Peyer's patch (tissue), 4 donors: ENCODE measurements around the gene MSN. TPM values are rescaled to one million over a fixed set of nuclear protein-coding genes. Genes with fewer than 3 reads are reported as not detected.

Source experiments
- DNase-seq, 3 donors: peaks; one replicate each; pipeline ENCODE4 v3.0.0-alpha.2; 2017 to 2019
- H3K27ac ChIP-seq, 4 donors: fragments of 200-600 bp; sonication (generic); one replicate each; pipeline ENCODE4 v1.5.1; 2016 to 2019
- H3K27me3 ChIP-seq, 2 donors: fragments of 200-600 bp; sonication (generic); one replicate each; pipeline ENCODE4 v1.5.1; 2019
- H3K36me3 ChIP-seq, 3 donors: fragments of 200-600 bp; sonication (generic); one replicate each; pipeline ENCODE4 v1.5.1; 2016 to 2019
- H3K4me1 ChIP-seq, 4 donors: fragments of 200-600 bp; sonication (generic); one replicate each; pipeline ENCODE4 v1.5.1; 2016 to 2019
- H3K4me3 ChIP-seq, 4 donors: fragments of 200-600 bp; sonication (generic); 1 replicate in 3 of 4; 2 replicates in 1 of 4; pipeline ENCODE4 v1.5.1; 2016 to 2019; ENCODE audit warnings: mild to moderate bottlenecking in 1 of 4
- H3K9me3 ChIP-seq, 4 donors: fragments of 200-600 bp; sonication (generic); one replicate each; pipeline ENCODE4 v1.5.1; 2016 to 2019; ENCODE audit warnings: mild to moderate bottlenecking in 1 of 4
- CTCF ChIP-seq, 6 experiments: fragments of 450-650 bp in 4 of 6; fragments of 200-600 bp in 2 of 6; sonication (generic) in 1 of 6; IDR thresholded peaks; one replicate each; pipeline ENCODE4 v1.5.1; 2017 to 2019; ENCODE audit warnings: antibody characterized with exemption in 6 of 6, mild to moderate bottlenecking in 3 of 6, moderate library complexity in 1 of 6
- POLR2A ChIP-seq, 2 donors: fragments of 450-650 bp; IDR thresholded peaks; one replicate each; pipeline ENCODE4 v1.5.1; 2017; ENCODE audit warnings: antibody characterized with exemption in 2 of 2, mild to moderate bottlenecking in 2 of 2, moderate library complexity in 2 of 2
- total RNA-seq, 4 donors: library from RNA; depleted of rRNA; stranded (reverse); fragments of >200 nt; gene quantifications; one replicate each; pipeline ENCODE4 v1.1.0, GENCODE V29; 2016

The MSN gene
- total RNA-seq, 4 donors from 2014 or later, result 22.4 to 126 (median 33.4) TPM

DNA sequence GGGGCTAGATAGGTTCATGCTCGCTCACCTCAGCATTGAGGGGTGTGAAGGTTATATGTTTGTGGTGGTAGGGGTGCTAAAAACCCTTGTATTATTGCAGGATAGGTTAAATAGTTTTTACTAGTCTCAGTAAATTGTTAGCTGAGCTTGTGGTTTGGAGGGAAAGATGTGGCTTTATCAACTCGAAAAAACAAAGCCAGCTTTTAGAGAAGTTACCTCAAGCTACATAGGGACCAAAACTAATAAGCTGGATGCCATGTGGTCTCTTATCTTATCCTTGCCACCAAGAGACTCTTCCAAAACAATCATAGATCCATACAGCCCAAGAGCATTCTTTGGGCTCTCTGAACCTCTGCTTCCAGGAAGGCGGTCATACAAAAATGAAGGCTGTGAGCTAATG is 29.2 kb downstream of the MSN start:
- H3K36me3 ChIP-seq, result no peaks in the 10 kb centered on the region
- no peak for DNase-seq
- H3K27me3 ChIP-seq, result no peaks in the 10 kb centered on the region
- H3K9me3 ChIP-seq, result no peaks in the 10 kb centered on the region
- H3K4me3 ChIP-seq, result peak overlapping the region in 1 of 4 donors; percentile 15
- H3K27ac ChIP-seq, result peak overlapping the region; percentile 50 to 77 (median 74)
- peaks cover 0 to 23% (median 1%) of the 10 kb centered on the region in 4 donors for H3K4me1 ChIP-seq
- TF ChIP-seq POLR2A (IDR thresholded peaks at IDR 0.05) (no peak), CTCF (IDR thresholded peaks at IDR 0.05) (no peak)

- H3K9me3 ChIP-seq, result no peaks in the 10 kb centered on the region
- no peaks in the 10 kb centered on the region for H3K27me3 ChIP-seq
- peak overlapping the region in 1 of 4 donors; percentile 15 for H3K4me3 ChIP-seq
- H3K36me3 ChIP-seq, result no peaks in the 10 kb centered on the region
- peaks cover 0 to 23% (median 1%) of the 10 kb centered on the region in 4 donors for H3K4me1 ChIP-seq
- TF ChIP-seq POLR2A (IDR thresholded peaks at IDR 0.05), result no peak
- DNase-seq, result peak in 1 of 3 donors; percentile 47
- peak overlapping the region; percentile 50 to 77 (median 74) for H3K27ac ChIP-seq
Observed at GRCh38 chrX:65697211-65697641, 29.8 kb downstream of the MSN start.

GRCh38 chrX:65697915-65698796 is 30.7 kb downstream of the MSN start:
- H3K36me3 ChIP-seq, result no peaks in the 10 kb centered on the region
- H3K27me3 ChIP-seq, result no peaks in the 10 kb centered on the region
- peaks cover 0 to 23% (median 4%) of the 10 kb centered on the region in 4 donors for H3K4me1 ChIP-seq
- H3K4me3 ChIP-seq, result peak overlapping the region in 1 of 4 donors; percentile 4
- H3K9me3 ChIP-seq, result no peaks in the 10 kb centered on the region
- TF ChIP-seq POLR2A (IDR thresholded peaks at IDR 0.05), result no peak
- no peak for TF ChIP-seq CTCF (IDR thresholded peaks at IDR 0.05)
- H3K27ac ChIP-seq, result peak overlapping the region; percentile 50 to 77 (median 74)
- peak in 2 of 3 donors; percentile 90 to 92 for DNase-seq

DNA sequence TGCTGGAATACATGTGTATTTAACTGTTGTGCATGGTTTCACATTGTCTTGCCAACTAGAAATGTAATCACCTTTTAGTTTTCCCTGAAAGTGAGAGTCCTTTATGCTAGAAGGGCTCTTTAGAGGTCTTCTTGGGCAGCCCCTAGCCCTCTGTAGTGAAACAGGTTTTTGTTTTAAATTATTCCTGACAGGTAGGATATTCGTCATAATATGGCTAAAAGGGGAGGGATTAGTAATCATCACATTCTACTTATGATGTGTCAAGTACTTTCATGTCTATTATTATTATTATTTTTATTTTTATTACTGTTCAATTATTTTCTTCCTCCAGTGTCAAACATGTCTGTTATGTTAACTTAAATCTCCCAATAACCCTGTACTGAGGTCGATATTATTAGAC is 35.5 kb downstream of the MSN start:
- no peak for DNase-seq
- Histone ChIP-seq H3K9me3 (no peaks in the 10 kb centered on the region), H3K36me3 (no peaks in the 10 kb centered on the region), H3K27ac (peak overlapping the region in 3 of 4 donors; percentile 25 to 65 (median 63)), H3K27me3 (no peaks in the 10 kb centered on the region), H3K4me1 (peaks cover 0 to 24% (median 4%) of the 10 kb centered on the region in 4 donors), H3K4me3 (no peak overlapping the region)
- TF ChIP-seq POLR2A (IDR thresholded peaks at IDR 0.05), result no peak
- TF ChIP-seq CTCF (IDR thresholded peaks at IDR 0.05), result no peak

DNA sequence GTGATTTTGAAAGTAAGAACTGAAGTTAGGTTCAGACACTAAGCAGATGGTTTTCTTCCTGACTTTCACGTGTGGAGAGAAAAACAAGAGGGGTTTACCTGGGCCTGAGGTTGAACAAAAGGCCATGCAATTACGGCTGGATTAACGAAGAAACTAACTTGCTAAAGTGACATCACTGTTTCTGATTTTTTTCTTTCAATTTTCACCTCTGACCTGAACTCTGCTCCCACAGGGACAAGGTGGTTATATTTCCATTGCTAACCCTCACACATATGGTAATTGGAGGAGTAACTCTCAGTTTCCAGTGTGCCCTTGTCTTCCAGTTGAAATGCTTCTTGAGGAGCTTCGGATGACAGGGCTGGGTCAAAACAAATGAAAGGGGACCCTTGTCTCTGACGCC is 38.0 kb downstream of the MSN start:
- no peak for DNase-seq
- TF ChIP-seq POLR2A (IDR thresholded peaks at IDR 0.05), result no peak
- no peak for TF ChIP-seq CTCF (IDR thresholded peaks at IDR 0.05)
- H3K4me3 ChIP-seq, result no peak overlapping the region
- no peaks in the 10 kb centered on the region for H3K36me3 ChIP-seq
- no peaks in the 10 kb centered on the region for H3K9me3 ChIP-seq
- no peaks in the 10 kb centered on the region for H3K27me3 ChIP-seq
- peaks cover 0 to 9% (median 2%) of the 10 kb centered on the region in 4 donors for H3K4me1 ChIP-seq
- H3K27ac ChIP-seq, result peak overlapping the region; percentile 14 to 61 (median 59)
